IMR-90 (cell line): ENCODE measurements around the gene UBE3A.

Source experiments
- CEBPB ChIP-seq: IDR thresholded peaks from 2 replicates; pipeline ENCODE4 v1.6.1; 2012; ENCODE audit warnings: low read depth, low read length, improper control_type of control experiment
- CHD1 ChIP-seq: IDR thresholded peaks from 2 replicates; pipeline ENCODE4 v1.6.1; 2012; ENCODE audit warnings: low read depth, low read length, improper control_type of control experiment
- CTCF ChIP-seq: conservative IDR thresholded peaks from 2 replicates; pipeline ENCODE4 v1.5.1; 2012; ENCODE audit warnings: mild to moderate bottlenecking, low read depth, low read length, improper control_type of control experiment
- FOS ChIP-seq: fragments of 150-350 bp; IDR thresholded peaks from 2 replicates; pipeline ENCODE4 v1.6.1; 2016; ENCODE audit warnings: low read depth, low read length
- MAFK ChIP-seq: IDR thresholded peaks from 2 replicates; pipeline ENCODE4 v1.6.1; 2012; ENCODE audit warnings: low read depth, low read length, improper control_type of control experiment
- MAZ ChIP-seq: IDR thresholded peaks from 2 replicates; pipeline ENCODE4 v1.6.1; 2012; ENCODE audit warnings: low read depth, mild to moderate bottlenecking, low read length, improper control_type of control experiment, moderate library complexity, borderline replicate concordance
- MXI1 ChIP-seq: IDR thresholded peaks from 2 replicates; pipeline ENCODE4 v1.6.1; 2012; ENCODE audit warnings: low read depth, mild to moderate bottlenecking, low read length, moderate library complexity, borderline replicate concordance
- NFE2L2 ChIP-seq: fragments of 150-350 bp; IDR thresholded peaks from 2 replicates; pipeline ENCODE4 v1.6.1; 2016; ENCODE audit warnings: low read depth, mild to moderate bottlenecking, low read length
- POLR2A ChIP-seq: IDR thresholded peaks from 2 replicates; pipeline ENCODE4 v1.6.1; 2012; ENCODE audit warnings: mild to moderate bottlenecking, low read depth, low read length
- RAD21 ChIP-seq: IDR thresholded peaks from 2 replicates; pipeline ENCODE4 v1.6.1; 2012; ENCODE audit warnings: low read length, improper control_type of control experiment
- RFX5 ChIP-seq: IDR thresholded peaks from 2 replicates; pipeline ENCODE4 v1.8.0; 2012; ENCODE audit warnings: low read depth, mild to moderate bottlenecking, low read length, moderate library complexity
- SMC3 ChIP-seq: fragments of 150-350 bp; IDR thresholded peaks from 2 replicates; pipeline ENCODE4 v1.6.1; 2016; ENCODE audit warnings: low read depth, mild to moderate bottlenecking, antibody characterized with exemption, low read length, moderate library complexity
- USF2 ChIP-seq: fragments of 150-350 bp; IDR thresholded peaks from 2 replicates; pipeline ENCODE4 v1.6.1; 2017; ENCODE audit warnings: mild to moderate bottlenecking, antibody characterized with exemption, low read length, low read depth

GRCh38 chr15:25335279-25335678 lies 103.5 kb downstream of the UBE3A start:
- TF ChIP-seq CTCF: no peak
- TF ChIP-seq POLR2A: no peak
- TF ChIP-seq CHD1: no peak
- no peak for TF ChIP-seq NFE2L2
- TF ChIP-seq SMC3: no peak
- no peak for TF ChIP-seq RAD21
- no peak for TF ChIP-seq MAZ
- TF ChIP-seq MXI1: no peak
- TF ChIP-seq CEBPB: no peak
- no peak for TF ChIP-seq FOS
- TF ChIP-seq RFX5: no peak
- TF ChIP-seq USF2: no peak
- no peak for TF ChIP-seq MAFK
